ENCODE results near the gene DNPH1. TPM values are rescaled to one million over a fixed set of nuclear protein-coding genes. Genes with fewer than 3 reads are reported as not detected.

DNPH1 gene
- total RNA-seq, 1 experiment from 2014 or later: 47.0 TPM

DNA sequence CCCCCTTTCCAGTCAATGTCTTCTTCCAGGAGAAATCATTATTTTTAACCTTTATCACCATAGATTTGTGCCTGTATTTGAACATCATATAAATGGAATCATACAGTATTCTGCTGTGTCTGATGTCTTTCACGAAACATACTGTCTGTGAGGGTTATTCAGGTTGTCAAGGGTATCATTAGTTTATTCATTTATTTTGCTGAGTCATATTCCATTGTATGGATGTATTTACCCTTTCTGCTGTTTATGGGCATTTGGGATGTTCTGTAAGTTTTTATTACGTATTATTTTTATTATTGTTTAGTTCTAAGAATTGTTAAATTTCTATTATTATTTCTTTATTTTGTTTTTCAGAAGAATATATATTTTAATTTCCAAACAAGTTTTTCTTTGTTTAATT is 22.0 kb downstream of the DNPH1 start:
- TF ChIP-seq, protein P1, sequence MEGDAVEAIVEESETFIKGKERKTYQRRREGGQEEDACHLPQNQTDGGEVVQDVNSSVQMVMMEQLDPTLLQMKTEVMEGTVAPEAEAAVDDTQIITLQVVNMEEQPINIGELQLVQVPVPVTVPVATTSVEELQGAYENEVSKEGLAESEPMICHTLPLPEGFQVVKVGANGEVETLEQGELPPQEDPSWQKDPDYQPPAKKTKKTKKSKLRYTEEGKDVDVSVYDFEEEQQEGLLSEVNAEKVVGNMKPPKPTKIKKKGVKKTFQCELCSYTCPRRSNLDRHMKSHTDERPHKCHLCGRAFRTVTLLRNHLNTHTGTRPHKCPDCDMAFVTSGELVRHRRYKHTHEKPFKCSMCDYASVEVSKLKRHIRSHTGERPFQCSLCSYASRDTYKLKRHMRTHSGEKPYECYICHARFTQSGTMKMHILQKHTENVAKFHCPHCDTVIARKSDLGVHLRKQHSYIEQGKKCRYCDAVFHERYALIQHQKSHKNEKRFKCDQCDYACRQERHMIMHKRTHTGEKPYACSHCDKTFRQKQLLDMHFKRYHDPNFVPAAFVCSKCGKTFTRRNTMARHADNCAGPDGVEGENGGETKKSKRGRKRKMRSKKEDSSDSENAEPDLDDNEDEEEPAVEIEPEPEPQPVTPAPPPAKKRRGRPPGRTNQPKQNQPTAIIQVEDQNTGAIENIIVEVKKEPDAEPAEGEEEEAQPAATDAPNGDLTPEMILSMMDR (conservative IDR thresholded peaks at IDR 0.05): no peak
- H3K27me3 Mint-ChIP-seq (ENCODE audit: low read depth): no peaks in the 10 kb centered on the region; the same call in 1 of the 2 replicates
- H3K56ac ChIP-seq (ENCODE audit: insufficient read length, low read depth, low read length): no peak overlapping the region
- no peaks in the 10 kb centered on the region for H3K27me3 ChIP-seq (ENCODE audit: insufficient read depth, low read length)
- H3K79me1 ChIP-seq (ENCODE audit: insufficient read depth, low read depth, low read length, poor library complexity, severe bottlenecking): no peaks in the 10 kb centered on the region
- H2BK20ac ChIP-seq (ENCODE audit: low read depth, low read length, poor library complexity, severe bottlenecking): no peak overlapping the region
- no peak overlapping the region for H2AK5ac ChIP-seq (ENCODE audit: insufficient read length, low read length)
- peaks cover 8 to 14% of the 10 kb centered on the region in 2 experiments for H3K4me1 Mint-ChIP-seq
- no peak overlapping the region for H3K4me3 Mint-ChIP-seq
- H4K5ac ChIP-seq (ENCODE audit: insufficient read length, low read depth, low read length): no peak overlapping the region
- H3K9me3 Mint-ChIP-seq: no peaks in the 10 kb centered on the region
- H3K14ac ChIP-seq (ENCODE audit: insufficient read depth, low read length): no peak overlapping the region
- H2BK5ac ChIP-seq (ENCODE audit: insufficient read length, low read length): no peak overlapping the region
- no peaks in the 10 kb centered on the region for H3K9me3 ChIP-seq (ENCODE audit: control insufficient read depth, low read depth, low read length)
- no peak for DNase-seq
- no peaks in the 10 kb centered on the region for H3K23me2 ChIP-seq (ENCODE audit: insufficient read length, low read depth, low read length, poor library complexity, severe bottlenecking)
- no peaks in the 10 kb centered on the region for H3K4me1 ChIP-seq (ENCODE audit: insufficient read depth, low read length)
- no peaks in the 10 kb centered on the region for H3K79me2 ChIP-seq (ENCODE audit: insufficient read depth, low read length)
- no peak overlapping the region for H3K9ac ChIP-seq (ENCODE audit: extremely low read depth, insufficient read length, low read length)
- no peak overlapping the region for H2BK15ac ChIP-seq (ENCODE audit: low read depth, low read length)
- H3K27ac ChIP-seq (ENCODE audit: insufficient read length, low read depth, low read length): no peak overlapping the region
- no peak overlapping the region for H3K27ac Mint-ChIP-seq
- no peak overlapping the region for H3T11ph ChIP-seq (ENCODE audit: low read length)
- no peak overlapping the region for H3K18ac ChIP-seq (ENCODE audit: insufficient read length, low read depth, low read length)
- H2BK12ac ChIP-seq (ENCODE audit: insufficient read length, low read depth, low read length): no peak overlapping the region
- H3K4ac ChIP-seq (ENCODE audit: low read depth, low read length): no peak overlapping the region
- no peak overlapping the region for H3K23ac ChIP-seq (ENCODE audit: insufficient read length, low read depth, low read length)
- H3K36me3 Mint-ChIP-seq (ENCODE audit: insufficient read depth in 1 of 3, low read depth in 3 of 3): no peaks in the 10 kb centered on the region; a peak in 3 of 7 replicates
- no peak overlapping the region for H2AFZ ChIP-seq (ENCODE audit: low read length)
- no peak overlapping the region for H2BK120ac ChIP-seq (ENCODE audit: low read depth, low read length, poor library complexity, severe bottlenecking)
- H3K4me2 ChIP-seq (ENCODE audit: insufficient read depth, insufficient read length, low read length): no peak overlapping the region
- no peaks in the 10 kb centered on the region for H4K20me1 ChIP-seq (ENCODE audit: control insufficient read depth, insufficient read depth, insufficient read length)
- no peak overlapping the region for H4K91ac ChIP-seq (ENCODE audit: insufficient read length, low read depth, low read length)
- WGBS (ENCODE audit: extremely low coverage, insufficient read length, low lambda C conversion rate): no CpG with 5 or more reads among the region's 2 CpGs
- no peak overlapping the region for H4K8ac ChIP-seq (replicated peaks; ENCODE audit: insufficient read length, low read depth, low read length)
